Measurements from ENCODE around the gene KCNIP2. TPM values are rescaled to one million over a fixed set of nuclear protein-coding genes. Genes with fewer than 3 reads are reported as not detected.
A peak's percentile ranks its signal among the peaks of the same experiment; 100 is the strongest.

Gene KCNIP2
- total and polyA plus RNA-seq, 4 donors = 11.0 to 58.5 (median 33.1) TPM

- Histone ChIP-seq H3K9me3 (ENCODE audit: control insufficient read depth, insufficient read depth, low read length) (no peaks in the 10 kb centered on the region), H3K27me3 (ENCODE audit: control insufficient read depth, insufficient read depth, low read length) (no peaks in the 10 kb centered on the region), H3K27ac (ENCODE audit: low read depth, low read length) (peak overlapping the region; percentile 86), H3K4me1 (ENCODE audit: control insufficient read depth, insufficient read depth, low read length) (peaks cover 69% of the 10 kb centered on the region), H3K36me3 (ENCODE audit: control insufficient read depth, insufficient read depth, low read length) (peaks cover 3% of the 10 kb centered on the region), H3K4me3 (ENCODE audit: low read depth, low read length) (peak overlapping the region; percentile 58)
- 2% methylated on average over 32 of the region's 36 CpGs for WGBS (ENCODE audit: insufficient coverage)
- peak in 2 of 6 donors; percentile 69 to 75 for DNase-seq (ENCODE audit: low read depth in 4 of 6, low spot score in 6 of 6)
Measured at GRCh38 chr10:101839416-101840063, 4.1 kb downstream of the KCNIP2 start.

GRCh38 chr10:101839002-101839401, 4.6 kb downstream of the KCNIP2 start:
- Histone ChIP-seq H3K27me3 (ENCODE audit: control insufficient read depth, insufficient read depth, low read length) (no peaks in the 10 kb centered on the region), H3K36me3 (ENCODE audit: control insufficient read depth, insufficient read depth, low read length) (peaks cover 8% of the 10 kb centered on the region), H3K9me3 (ENCODE audit: control insufficient read depth, insufficient read depth, low read length) (no peaks in the 10 kb centered on the region), H3K4me1 (ENCODE audit: control insufficient read depth, insufficient read depth, low read length) (peaks cover 74% of the 10 kb centered on the region), H3K4me3 (ENCODE audit: low read depth, low read length) (peak overlapping the region; percentile 58), H3K27ac (ENCODE audit: low read depth, low read length) (no peak overlapping the region)
- no peak for DNase-seq (ENCODE audit: low read depth in 4 of 6, low spot score in 6 of 6)
- 100% methylated on average over 1 of the region's 1 CpG for WGBS (ENCODE audit: insufficient coverage)

- Histone ChIP-seq H3K4me3 (ENCODE audit: low read depth, low read length) (no peak overlapping the region), H3K4me1 (ENCODE audit: control insufficient read depth, insufficient read depth, low read length) (peaks cover 73% of the 10 kb centered on the region), H3K27me3 (ENCODE audit: control insufficient read depth, insufficient read depth, low read length) (no peaks in the 10 kb centered on the region), H3K9me3 (ENCODE audit: control insufficient read depth, insufficient read depth, low read length) (no peaks in the 10 kb centered on the region), H3K36me3 (ENCODE audit: control insufficient read depth, insufficient read depth, low read length) (peaks cover 11% of the 10 kb centered on the region), H3K27ac (ENCODE audit: low read depth, low read length) (no peak overlapping the region)
- no peak for DNase-seq (ENCODE audit: low read depth in 4 of 6, low spot score in 6 of 6)
- 63% methylated on average over 6 of the region's 6 CpGs for WGBS (ENCODE audit: insufficient coverage)
Measured at GRCh38 chr10:101838416-101838970, 5.1 kb downstream of the KCNIP2 start.

GRCh38 chr10:101837748-101838147, 5.9 kb downstream of the KCNIP2 start:
- no peaks in the 10 kb centered on the region for H3K27me3 ChIP-seq (ENCODE audit: control insufficient read depth, insufficient read depth, low read length)
- peaks cover 66% of the 10 kb centered on the region for H3K4me1 ChIP-seq (ENCODE audit: control insufficient read depth, insufficient read depth, low read length)
- peaks cover 11% of the 10 kb centered on the region for H3K36me3 ChIP-seq (ENCODE audit: control insufficient read depth, insufficient read depth, low read length)
- H3K9me3 ChIP-seq (ENCODE audit: control insufficient read depth, insufficient read depth, low read length) = no peaks in the 10 kb centered on the region
- no peak for DNase-seq (ENCODE audit: low read depth in 4 of 6, low spot score in 6 of 6)
- H3K27ac ChIP-seq (ENCODE audit: low read depth, low read length) = no peak overlapping the region
- WGBS (ENCODE audit: insufficient coverage) = no CpG with 5 or more reads among the region's 2 CpGs
- H3K4me3 ChIP-seq (ENCODE audit: low read depth, low read length) = no peak overlapping the region

GRCh38 chr10:101835362-101835761, 8.2 kb downstream of the KCNIP2 start:
- no peak overlapping the region for H3K4me3 ChIP-seq (ENCODE audit: low read depth, low read length)
- H3K9me3 ChIP-seq (ENCODE audit: control insufficient read depth, insufficient read depth, low read length) = no peaks in the 10 kb centered on the region
- DNase-seq (ENCODE audit: low read depth in 4 of 6, low spot score in 6 of 6) = no peak
- no peaks in the 10 kb centered on the region for H3K27me3 ChIP-seq (ENCODE audit: control insufficient read depth, insufficient read depth, low read length)
- peaks cover 11% of the 10 kb centered on the region for H3K36me3 ChIP-seq (ENCODE audit: control insufficient read depth, insufficient read depth, low read length)
- WGBS (ENCODE audit: insufficient coverage) = no CpG with 5 or more reads among the region's 4 CpGs
- peaks cover 61% of the 10 kb centered on the region for H3K4me1 ChIP-seq (ENCODE audit: control insufficient read depth, insufficient read depth, low read length)
- H3K27ac ChIP-seq (ENCODE audit: low read depth, low read length) = no peak overlapping the region

GRCh38 chr10:101834341-101834740, 9.3 kb downstream of the KCNIP2 start:
- Histone ChIP-seq H3K27me3 (ENCODE audit: control insufficient read depth, insufficient read depth, low read length) (no peaks in the 10 kb centered on the region), H3K36me3 (ENCODE audit: control insufficient read depth, insufficient read depth, low read length) (peaks cover 11% of the 10 kb centered on the region), H3K4me3 (ENCODE audit: low read depth, low read length) (no peak overlapping the region), H3K4me1 (ENCODE audit: control insufficient read depth, insufficient read depth, low read length) (peaks cover 59% of the 10 kb centered on the region), H3K9me3 (ENCODE audit: control insufficient read depth, insufficient read depth, low read length) (no peaks in the 10 kb centered on the region), H3K27ac (ENCODE audit: low read depth, low read length) (no peak overlapping the region)
- no peak for DNase-seq (ENCODE audit: low read depth in 4 of 6, low spot score in 6 of 6)
- 89% methylated on average over 3 of the region's 8 CpGs for whole genome bisulfite sequencing (ENCODE audit: insufficient coverage)

- H3K4me3 ChIP-seq (ENCODE audit: low read depth, low read length) = no peak overlapping the region
- DNase-seq (ENCODE audit: low read depth in 4 of 6, low spot score in 6 of 6) = no peak
- H3K27me3 ChIP-seq (ENCODE audit: control insufficient read depth, insufficient read depth, low read length) = no peaks in the 10 kb centered on the region
- 83% methylated on average over 1 of the region's 1 CpG for WGBS (ENCODE audit: insufficient coverage)
- H3K27ac ChIP-seq (ENCODE audit: low read depth, low read length) = no peak overlapping the region
- H3K36me3 ChIP-seq (ENCODE audit: control insufficient read depth, insufficient read depth, low read length) = peaks cover 20% of the 10 kb centered on the region
- H3K4me1 ChIP-seq (ENCODE audit: control insufficient read depth, insufficient read depth, low read length) = peaks cover 58% of the 10 kb centered on the region
- no peaks in the 10 kb centered on the region for H3K9me3 ChIP-seq (ENCODE audit: control insufficient read depth, insufficient read depth, low read length)
Measured at GRCh38 chr10:101833466-101833865, 10.1 kb downstream of the KCNIP2 start.

GRCh38 chr10:101832325-101832771, 11.3 kb downstream of the KCNIP2 start:
- Histone ChIP-seq H3K27me3 (ENCODE audit: control insufficient read depth, insufficient read depth, low read length) (no peaks in the 10 kb centered on the region), H3K4me3 (ENCODE audit: low read depth, low read length) (no peak overlapping the region), H3K9me3 (ENCODE audit: control insufficient read depth, insufficient read depth, low read length) (no peaks in the 10 kb centered on the region), H3K36me3 (ENCODE audit: control insufficient read depth, insufficient read depth, low read length) (peaks cover 30% of the 10 kb centered on the region), H3K27ac (ENCODE audit: low read depth, low read length) (no peak overlapping the region), H3K4me1 (ENCODE audit: control insufficient read depth, insufficient read depth, low read length) (peaks cover 49% of the 10 kb centered on the region)
- peak in 1 of 6 donors; percentile 44 for DNase-seq (ENCODE audit: low read depth in 4 of 6, low spot score in 6 of 6)
- 66% methylated on average over 3 of the region's 4 CpGs for WGBS (ENCODE audit: insufficient coverage)

GRCh38 chr10:101831169-101831811, 12.3 kb downstream of the KCNIP2 start:
- 50% methylated on average over 6 of the region's 9 CpGs for WGBS (ENCODE audit: insufficient coverage)
- Histone ChIP-seq H3K27ac (ENCODE audit: low read depth, low read length) (peak overlapping the region; percentile 94), H3K4me3 (ENCODE audit: low read depth, low read length) (peak overlapping the region; percentile 56), H3K4me1 (ENCODE audit: control insufficient read depth, insufficient read depth, low read length) (peaks cover 49% of the 10 kb centered on the region), H3K27me3 (ENCODE audit: control insufficient read depth, insufficient read depth, low read length) (no peaks in the 10 kb centered on the region), H3K36me3 (ENCODE audit: control insufficient read depth, insufficient read depth, low read length) (peaks cover 39% of the 10 kb centered on the region), H3K9me3 (ENCODE audit: control insufficient read depth, insufficient read depth, low read length) (no peaks in the 10 kb centered on the region)
- no peak for DNase-seq (ENCODE audit: low read depth in 4 of 6, low spot score in 6 of 6)

Data from spinal cord (tissue), 10 donors.